HG03039 (cell line): ENCODE results near the gene PTCH1.

Experiments used
- ATAC-seq: cut with Tn5 transposase; IDR thresholded peaks from one replicate; pipeline ENCODE4 v1.9.1; 2021; ENCODE audit warnings: mild to moderate bottlenecking, moderate library complexity; ENCODE audit not compliant: unreplicated experiment

PTCH1 gene

DNA sequence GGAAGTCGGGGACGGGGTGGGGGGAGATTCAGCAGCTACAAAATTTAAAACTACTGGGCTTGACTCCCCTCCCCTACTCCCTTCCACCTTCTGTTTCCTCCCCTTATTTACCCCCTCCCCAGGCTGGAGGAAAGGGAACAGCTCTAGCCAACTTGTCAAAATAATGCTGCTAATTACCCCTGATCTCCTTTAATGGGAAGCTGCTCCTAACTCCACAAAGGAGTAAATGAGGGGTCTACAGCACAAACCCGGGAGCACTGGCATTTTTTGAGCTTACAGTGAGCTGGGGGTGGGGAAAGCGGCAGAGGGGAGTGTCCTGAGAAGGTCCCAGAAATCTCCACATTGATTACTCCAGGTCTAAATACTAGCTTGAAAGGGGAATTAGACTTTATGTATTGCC, 3.1 kb downstream of the PTCH1 start:
- ATAC-seq: no peak

DNA sequence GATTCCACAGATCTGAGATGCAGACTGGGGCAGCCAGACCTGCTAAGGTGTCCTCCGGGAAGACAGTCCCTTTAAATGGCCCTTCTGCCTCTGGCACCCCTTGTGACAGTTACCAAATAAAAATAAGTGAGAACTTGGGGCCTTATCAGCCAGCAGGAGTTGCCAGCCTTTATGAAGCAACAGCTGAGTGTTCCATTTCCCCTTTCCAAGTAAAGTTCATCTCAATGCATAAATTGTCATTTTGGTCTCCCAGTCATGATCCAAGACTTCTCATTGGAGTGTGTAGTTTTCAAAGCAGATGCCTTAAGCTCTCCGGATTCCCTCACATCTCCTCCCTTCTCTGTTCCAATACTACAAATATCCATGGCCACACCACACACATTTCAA, 4.1 kb downstream of the PTCH1 start:
- ATAC-seq: no peak

DNA sequence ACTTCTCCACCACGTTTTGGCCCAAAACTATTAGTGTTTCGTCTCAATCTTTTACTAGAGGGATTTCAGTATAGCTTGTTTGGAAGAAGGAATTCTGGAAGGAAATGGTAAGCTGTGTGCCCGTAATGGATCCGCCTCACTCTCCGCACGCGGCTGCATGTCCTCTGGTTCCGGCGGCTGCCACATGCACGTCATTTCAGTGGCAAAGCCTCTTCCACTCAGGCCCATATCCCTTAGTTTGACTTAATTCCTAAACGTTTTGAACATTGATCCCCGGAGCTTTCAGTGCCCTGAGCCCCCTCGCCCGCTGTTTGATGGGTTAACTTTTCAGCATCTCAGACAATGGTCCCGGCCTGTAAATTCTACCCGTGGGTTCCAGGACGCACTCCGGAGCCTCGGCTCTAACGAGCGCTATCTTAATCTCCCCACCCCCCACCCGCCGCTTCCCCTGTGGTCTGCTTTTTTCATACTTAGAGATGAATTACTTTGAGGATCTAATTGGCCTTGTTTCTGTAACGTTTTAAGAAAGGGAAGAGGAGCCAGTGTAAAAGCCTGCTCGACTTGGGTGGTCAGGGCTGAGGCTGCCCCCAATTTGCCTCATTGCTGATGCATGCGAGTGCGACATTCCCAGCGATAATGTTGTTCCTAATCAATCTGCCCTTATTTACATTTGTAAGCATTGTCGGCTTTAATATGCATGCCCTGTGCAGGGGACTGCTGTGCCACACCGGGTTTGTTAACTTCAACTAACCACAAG, 4.6 kb downstream of the PTCH1 start:
- no peak for ATAC-seq

DNA sequence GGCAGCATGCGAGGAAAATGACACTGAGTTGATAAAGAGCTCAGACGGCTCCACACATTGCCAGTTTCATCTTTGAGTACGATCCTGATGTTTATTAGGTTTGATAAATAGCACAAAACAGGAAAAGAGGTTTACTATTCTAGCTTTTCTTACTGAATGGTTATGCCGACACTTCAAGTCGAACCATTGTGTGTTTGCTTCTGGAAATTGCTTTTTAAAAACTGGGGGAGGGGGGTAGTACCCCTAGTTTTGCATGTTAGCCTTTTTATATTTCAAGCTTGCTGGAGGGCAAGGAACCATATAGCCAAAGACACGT, 5.2 kb downstream of the PTCH1 start:
- ATAC-seq: no peak

DNA sequence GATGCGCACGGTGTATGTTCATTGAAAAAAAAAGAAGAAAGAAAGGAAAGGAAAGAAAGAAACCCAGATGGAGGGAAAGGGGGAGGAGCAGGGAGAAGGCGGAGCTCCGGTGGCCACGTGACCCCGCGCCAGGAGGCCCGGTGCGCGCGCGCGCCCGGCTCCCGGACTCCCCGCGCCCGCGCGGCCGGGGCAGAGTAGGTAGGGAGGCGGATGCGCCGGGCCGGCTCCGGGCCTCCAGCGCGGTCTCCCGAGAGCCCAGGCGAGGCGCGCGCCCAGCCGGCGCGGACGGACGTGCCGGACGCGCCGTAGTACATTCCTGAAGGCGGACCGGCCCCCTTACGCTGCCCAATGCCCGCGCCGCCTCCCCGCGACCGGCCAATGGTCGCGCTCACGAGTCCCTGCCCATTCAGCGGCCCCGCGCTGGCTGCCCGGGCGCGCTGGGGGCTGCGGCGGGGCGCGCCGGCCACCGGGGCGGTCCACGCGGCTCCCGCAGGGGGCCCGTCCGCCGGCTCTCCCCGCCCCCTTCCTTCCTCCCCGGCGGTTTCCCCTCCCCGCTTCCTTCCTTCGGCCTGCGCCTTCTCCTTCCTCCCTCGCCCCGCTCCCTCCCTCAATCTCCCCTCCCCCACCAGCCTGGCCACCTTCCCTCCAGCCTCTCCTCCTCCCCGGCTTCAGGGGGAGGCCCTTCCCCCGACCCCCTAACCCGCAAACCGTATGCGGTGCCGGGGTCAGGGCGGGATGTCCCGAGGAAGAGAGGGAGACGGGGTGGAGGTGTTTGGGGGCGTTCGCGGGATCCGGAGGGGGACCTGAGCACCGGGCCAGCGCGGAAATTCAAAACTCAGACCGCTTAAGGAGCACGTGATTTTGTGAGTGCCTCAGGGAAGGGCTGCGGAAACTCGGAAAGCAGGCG, 5.8 kb downstream of the PTCH1 start:
- peak; percentile 44 for ATAC-seq

DNA sequence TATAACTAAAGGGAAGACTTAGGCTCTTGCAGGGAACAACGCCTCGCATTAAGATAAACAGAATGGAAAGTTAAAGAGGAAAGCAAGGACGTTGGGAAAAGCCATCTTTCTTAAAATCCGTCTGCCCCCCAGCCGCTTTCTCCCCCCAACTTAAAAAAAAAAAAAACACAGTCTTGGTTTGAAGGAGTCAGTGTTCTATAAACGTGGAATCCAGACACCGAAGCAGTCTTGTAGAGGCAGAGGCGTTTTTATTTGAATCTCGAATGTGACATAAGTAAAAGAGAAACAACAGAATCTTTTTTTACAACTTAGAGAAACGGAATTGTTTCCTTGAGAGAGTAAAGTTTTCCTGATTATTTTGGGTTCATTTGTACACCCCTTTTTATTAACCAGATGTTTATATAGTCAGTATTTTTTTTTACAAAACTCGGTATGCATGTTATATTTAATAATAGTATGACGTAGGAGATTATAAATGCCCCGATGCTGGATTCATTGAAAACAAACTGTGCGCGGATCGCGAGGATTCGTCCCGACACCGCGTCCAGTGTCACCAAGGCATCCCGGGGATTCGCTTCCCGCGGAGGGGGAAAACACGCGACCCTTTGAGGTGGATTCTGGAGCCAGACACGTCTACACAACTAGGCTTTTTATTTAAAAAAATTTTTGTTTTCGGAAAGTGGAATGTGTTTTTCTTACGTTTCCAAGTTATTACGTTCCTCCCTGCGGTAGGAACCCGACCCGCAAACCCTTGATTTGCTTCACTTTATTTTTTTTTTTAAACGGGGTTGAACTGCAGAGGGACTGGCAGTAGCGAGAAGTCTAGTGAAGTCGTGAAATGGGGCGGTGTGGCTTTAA, 6.7 kb downstream of the PTCH1 start:
- ATAC-seq: no peak

DNA sequence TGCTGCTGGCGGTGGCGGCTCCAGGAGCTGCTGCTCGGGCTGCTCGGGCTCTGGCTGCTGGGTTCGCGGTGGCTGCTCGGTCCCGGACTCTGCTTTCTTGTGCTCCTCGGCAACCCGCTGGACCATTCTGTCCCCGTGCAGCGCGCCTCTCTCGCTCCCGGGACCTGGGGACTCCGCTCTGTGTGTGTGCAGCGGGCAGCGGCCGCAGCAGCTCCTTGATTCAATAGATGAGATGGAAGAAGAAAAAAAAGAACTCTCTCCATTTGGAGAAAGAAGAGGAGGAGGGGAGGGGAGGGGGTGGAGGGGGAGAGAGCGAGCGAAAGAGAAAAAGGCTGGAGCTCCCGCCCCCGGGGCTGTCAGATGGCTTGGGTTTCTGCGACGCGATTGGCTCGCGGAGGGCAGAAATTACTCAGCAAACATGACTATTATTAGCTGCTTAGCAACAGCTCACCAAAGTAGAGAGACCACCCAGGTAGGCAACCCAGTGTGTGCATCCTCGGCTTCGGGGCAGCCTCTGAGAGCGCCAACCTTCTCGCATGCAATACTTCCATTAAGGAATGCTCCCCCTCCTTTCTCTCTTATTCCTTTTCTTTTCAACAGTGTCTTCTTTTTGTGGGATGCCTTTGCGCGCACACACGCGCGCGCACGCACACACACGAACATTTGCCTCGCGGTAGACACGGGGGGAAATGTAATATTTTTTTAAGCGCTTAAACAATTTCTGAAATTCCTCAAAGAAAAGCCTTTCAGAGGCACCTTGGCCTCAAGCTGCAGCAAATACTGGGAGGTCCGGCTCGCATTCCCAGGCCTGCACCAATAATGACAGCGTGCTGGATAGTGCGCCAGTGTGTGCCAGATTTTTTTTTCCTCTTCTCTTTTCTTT, 7.6 kb downstream of the PTCH1 start:
- no peak for ATAC-seq

DNA sequence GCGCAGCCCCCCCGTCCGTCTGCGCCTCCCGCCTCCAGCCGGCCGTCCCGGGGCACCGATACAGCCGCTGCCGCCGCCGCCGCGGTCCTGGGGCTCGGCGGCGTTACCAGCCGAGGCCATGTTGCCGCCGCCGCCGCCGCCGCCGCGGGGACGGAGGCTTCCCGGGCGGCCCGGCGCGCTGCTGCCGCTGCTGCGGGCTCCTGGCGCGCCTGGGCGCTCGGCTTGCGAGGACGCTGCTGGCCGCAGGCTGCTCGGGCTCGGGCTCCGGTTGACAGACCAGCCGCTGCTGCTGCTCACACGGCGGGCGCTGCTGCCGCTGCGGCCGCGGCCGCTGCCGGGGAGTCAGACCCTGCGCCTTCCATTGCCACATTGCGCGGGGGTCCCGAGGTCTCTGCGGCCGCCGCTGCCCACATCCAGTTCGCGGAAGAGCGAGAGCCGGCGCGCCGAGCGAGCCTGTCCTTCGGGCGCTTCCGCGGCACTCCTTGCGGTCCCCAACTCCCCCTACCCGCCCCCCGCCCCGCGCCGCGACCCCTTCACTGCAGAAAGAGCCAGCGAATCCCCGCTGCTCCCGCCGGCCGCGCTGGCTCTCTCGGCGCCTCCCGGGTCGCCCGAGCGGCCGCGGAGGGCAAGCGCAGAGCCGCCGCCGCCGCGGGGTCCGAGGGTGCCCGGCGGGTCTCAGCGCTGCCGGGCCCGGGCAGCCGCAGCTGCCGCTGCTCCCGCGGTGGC, 8.4 kb downstream of the PTCH1 start:
- ATAC-seq: no peak

DNA sequence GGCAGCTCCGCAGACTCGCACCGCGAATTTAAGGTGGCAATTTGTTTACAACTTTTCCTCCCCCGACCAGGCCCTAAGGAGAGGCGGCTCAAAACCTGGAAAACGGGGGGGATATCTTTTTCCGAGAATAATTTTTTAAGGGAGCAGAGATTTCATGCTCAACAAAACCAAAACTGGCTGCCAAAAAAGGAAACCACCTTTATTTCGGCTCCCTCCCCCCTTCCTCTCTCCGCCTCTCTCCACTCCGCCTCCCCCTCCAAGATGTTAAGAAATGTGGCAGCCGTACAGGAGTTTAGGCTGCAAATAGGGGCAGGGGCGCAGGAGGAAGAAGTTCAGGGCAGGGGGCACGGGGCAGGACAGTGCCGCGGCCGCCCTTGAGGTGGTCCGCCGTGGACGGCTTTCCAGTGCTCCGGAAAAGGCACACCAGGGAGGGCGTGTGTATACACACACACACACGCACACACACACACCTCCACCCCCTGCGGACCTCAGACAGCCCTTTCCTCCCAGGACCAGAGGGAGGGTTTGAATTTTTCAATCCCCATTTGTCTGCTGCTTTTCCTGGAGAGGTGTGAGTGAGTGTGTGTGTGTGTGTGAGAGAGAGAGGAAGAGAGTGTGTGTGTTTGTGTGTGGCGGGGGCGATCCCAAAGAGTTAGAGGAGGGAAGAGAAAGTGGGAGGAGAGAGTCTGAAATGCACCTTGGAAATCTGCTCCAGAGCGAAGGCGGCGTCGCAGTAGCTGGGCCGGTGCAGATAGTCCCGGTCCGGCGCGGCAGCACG, 9.1 kb downstream of the PTCH1 start:
- no peak for ATAC-seq

DNA sequence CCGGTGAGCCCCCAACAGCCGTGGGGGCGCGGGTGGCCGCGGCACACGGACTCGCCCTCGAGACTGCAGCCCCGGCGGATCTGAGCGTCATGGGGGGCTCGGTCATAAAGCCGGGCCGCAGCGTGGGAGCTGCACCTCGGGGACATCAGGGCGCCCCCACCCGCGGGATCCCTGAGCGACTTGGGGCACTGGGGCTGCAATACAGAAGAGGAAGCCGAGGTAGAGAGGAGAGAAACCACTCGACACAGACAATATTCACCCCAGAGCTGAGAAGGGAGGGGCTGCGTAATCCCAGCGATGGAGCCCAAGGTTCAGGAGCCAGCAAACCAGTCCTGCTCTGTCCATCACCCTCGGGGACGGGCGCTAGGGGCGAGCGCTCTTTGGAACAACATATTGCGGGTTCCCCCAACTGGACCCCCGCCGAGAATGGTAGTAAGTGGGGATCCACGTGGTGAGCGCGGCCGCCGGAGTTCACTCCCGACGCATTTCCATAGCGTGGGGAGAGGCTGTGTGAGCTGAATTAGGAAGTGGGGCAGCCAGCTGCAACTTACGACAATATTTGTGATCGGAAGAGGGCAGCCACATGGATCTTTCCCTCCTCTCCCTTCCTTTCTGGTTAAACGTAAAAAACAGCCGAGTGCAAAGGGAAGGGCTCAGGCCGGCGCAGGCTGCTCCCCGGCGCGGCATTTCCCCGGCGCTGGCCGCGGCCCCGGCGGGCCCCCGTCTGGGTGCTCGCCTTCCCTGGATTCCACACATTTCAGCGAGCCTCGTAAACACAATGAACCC, 9.9 kb downstream of the PTCH1 start:
- no peak for ATAC-seq

DNA sequence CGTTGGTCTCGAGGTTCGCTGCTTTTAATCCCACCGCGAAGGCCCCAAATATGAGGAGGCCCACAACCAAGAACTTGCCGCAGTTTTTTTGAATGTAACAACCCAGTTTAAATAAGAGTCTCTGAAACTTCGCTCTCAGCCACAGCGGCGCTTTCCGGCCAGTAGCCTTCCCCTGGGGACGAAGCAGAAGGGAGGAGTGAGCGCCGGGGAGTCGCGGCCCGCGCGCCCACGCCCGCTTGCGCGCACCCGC, 10.4 kb downstream of the PTCH1 start:
- ATAC-seq: no peak

DNA sequence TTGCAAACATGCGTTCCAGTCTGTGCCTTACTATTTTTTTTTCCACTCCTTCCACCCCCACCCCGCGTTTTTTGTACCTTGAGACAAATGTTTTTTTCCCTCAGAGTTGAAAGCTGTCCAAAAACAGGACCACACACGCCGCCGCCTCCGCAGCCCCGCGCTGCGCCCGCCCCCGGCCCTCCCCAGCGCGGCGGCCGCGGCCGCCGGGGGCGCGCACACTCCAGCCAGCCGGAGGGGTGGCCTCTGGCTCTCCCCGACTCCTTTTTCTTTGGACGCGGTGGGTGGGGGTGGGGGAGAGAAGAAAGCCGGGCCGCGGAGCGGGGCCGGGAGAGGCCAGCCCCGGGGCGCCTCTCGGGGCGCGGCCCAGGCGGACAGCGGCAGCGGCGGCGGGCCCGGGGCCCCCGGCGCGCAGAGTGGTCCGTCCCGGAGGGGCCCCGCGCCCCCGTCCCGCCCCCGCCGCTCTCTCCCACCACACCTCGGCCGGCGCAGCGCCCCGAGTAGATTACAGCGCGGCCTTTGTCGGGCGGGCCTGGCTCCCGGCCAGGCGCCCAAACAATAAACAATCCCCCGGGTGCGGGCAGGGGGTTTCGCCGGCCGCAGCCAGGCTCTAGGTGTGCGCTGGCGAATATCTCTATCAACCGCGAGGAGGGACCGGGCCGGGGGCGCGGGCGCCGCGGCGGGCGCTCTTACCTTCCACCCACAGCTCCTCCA, 10.9 kb downstream of the PTCH1 start:
- ATAC-seq: no peak

DNA sequence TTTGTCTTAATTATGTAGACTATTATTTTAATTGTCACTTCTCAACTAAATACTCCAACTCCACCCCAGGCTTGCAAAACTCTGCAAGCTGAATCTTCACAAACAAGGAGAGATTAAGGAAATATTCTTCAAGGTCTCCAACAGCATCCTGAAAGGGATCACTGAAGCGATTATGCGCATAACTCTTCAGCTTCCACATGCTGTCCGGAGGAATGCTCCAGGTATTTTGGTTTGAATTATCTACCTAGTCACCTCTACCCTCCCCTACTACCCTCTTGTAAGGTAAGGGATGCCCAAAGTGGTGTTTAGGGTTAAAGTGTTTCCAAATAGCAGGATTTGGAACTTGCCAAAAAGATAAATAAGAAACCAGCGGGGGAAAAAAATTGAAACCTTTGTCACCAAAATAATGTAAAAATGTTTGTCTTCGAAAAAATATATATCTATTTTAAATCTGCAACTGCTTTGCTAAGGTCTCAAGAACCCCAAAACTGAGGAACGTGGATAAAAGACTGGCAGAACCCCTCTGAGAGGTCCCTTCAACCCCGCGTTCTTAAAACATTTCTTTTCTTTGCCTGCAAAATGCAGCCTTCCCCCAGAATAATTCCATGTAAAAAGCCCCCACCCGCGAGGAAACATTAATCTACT, 11.6 kb downstream of the PTCH1 start:
- ATAC-seq: no peak

DNA sequence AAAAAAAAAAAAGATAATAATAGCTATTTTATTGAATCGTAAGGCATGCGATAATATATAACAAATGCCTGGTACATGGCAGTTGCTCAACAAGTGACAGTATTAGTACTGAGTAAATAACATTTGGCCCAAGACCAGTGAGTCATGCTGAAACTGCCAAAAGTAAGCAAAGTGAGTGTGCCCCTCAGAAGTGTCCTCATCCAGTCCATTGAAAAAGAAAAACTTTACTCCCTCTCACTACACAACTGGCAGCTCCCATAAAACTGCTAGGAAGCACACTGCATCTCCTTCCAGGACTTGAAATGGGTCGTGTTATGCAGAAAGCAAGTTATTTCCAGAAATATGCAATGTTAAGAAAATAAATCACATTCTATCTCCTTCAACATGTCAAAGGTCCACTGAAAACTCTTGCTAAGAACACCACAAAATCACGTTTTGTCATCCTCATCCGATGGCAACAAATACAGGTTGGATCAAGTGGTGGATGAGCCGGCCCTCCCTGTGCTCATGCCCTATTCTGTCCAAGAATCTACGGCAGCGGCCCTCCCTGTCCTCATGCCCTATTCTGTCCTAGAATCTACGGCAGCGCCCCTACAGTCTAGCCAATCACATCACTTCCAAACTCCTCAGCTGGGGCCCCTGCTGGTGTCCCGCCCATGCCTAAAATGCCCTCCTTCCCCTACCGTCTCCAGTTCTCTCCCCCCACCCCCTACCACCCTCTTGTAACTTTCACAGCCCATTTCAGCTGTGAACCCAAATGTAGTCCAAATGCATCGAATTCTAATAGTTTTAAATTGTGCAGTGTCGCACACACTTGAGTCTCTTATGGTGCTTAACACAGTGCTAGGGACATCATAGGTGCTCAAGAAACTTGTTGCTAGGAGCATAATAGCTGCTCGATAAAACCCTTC, 12.5 kb downstream of the PTCH1 start:
- ATAC-seq: no peak

DNA sequence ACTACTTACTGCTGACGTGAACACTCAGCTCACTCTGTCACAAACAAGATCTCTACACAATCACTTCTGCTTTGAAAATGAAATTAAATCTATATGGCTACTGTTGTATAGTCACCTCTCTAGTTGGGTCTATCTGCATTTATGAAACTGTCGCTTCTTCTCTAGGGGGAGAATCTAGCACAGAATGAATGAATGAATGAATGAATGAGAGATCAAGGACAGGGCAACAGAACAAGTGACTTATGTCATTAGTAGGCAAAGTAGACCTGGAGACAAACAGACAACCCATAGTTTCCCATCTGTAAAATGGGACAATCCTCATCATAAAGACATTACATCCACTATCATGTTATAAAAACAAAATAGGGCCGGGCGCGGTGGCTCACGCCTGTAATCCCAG, 13.4 kb downstream of the PTCH1 start:
- no peak for ATAC-seq

DNA sequence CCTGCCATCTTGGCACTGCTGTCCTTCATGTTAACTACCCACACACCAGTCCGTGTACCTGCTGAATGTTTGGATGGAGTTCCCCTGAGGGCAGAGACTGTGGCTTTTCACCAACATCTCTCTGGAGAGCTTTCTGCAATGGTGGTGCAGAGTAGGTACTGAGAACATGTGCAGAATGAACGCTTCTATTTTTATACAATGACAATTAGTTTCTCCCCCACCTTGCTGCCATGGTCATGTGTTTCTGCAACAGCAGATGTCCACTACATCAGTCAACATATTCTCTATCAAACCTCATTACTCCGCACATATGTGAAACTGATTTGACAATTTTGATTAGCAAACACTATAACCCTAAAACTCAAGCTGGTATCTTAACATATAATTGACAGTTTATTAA, 14.5 kb downstream of the PTCH1 start:
- ATAC-seq: no peak
